ENCODE results near the gene FRMD1.

FRMD1 gene

GRCh38 chr6:168043193-168043847 is 35.7 kb downstream of the FRMD1 start:
- DNase-seq (ENCODE audit: low spot score): no peak

GRCh38 chr6:168042426-168043192 is 36.4 kb downstream of the FRMD1 start:
- no peak for DNase-seq (ENCODE audit: low spot score)

GRCh38 chr6:168041928-168042327 is 37.1 kb downstream of the FRMD1 start:
- no peak for DNase-seq (ENCODE audit: low spot score)

GRCh38 chr6:168040856-168041496 is 38.0 kb downstream of the FRMD1 start:
- DNase-seq (ENCODE audit: low spot score): no peak

GRCh38 chr6:168039849-168040248 is 39.2 kb downstream of the FRMD1 start:
- DNase-seq (ENCODE audit: low spot score): no peak

GRCh38 chr6:168039301-168039700 is 39.7 kb downstream of the FRMD1 start:
- DNase-seq (ENCODE audit: low spot score): no peak

- DNase-seq (ENCODE audit: low spot score): no peak
These were observed 40.4 kb downstream of the FRMD1 start for GRCh38 chr6:168038576-168039140.

- DNase-seq (ENCODE audit: low spot score): no peak
These were observed 41.2 kb downstream of the FRMD1 start for GRCh38 chr6:168037856-168038255.

GRCh38 chr6:168037242-168037641 is 41.8 kb downstream of the FRMD1 start:
- no peak for DNase-seq (ENCODE audit: low spot score)

- peak; percentile 28 for DNase-seq (ENCODE audit: low spot score)
These were observed 43.1 kb downstream of the FRMD1 start for GRCh38 chr6:168035661-168036545.

- peak; percentile 73 for DNase-seq (ENCODE audit: low spot score)
These were observed 43.8 kb downstream of the FRMD1 start for GRCh38 chr6:168035098-168035660.

- DNase-seq (ENCODE audit: low spot score): no peak
These were observed 44.5 kb downstream of the FRMD1 start for GRCh38 chr6:168034537-168034936.

- no peak for DNase-seq (ENCODE audit: low spot score)
These were observed 45.2 kb downstream of the FRMD1 start for GRCh38 chr6:168033791-168034190.

- peak; percentile 83 for DNase-seq (ENCODE audit: low spot score)
These were observed 46.8 kb downstream of the FRMD1 start for GRCh38 chr6:168032005-168032760.

- no peak for DNase-seq (ENCODE audit: low spot score)
These were observed 47.5 kb downstream of the FRMD1 start for GRCh38 chr6:168031411-168031971.

GRCh38 chr6:168030908-168031307 is 48.1 kb downstream of the FRMD1 start:
- DNase-seq (ENCODE audit: low spot score): no peak

GRCh38 chr6:168030218-168030746 is 48.7 kb downstream of the FRMD1 start:
- no peak for DNase-seq (ENCODE audit: low spot score)

GRCh38 chr6:168029459-168030217 is 49.4 kb downstream of the FRMD1 start:
- peak; percentile 42 for DNase-seq (ENCODE audit: low spot score)

GRCh38 chr6:168028181-168028580 is 50.8 kb downstream of the FRMD1 start:
- DNase-seq (ENCODE audit: low spot score): no peak
